GM18867 (cell line): ENCODE data around the gene ANKRD29.
A peak's percentile ranks its signal among the peaks of the same experiment; 100 is the strongest.

ENCODE experiments used
- ATAC-seq: cut with Tn5 transposase; IDR thresholded peaks from one replicate; pipeline ENCODE4 v1.9.1; 2021; ENCODE audit warnings: mild to moderate bottlenecking, moderate library complexity; ENCODE audit not compliant: unreplicated experiment

ANKRD29 gene

GRCh38 chr18:23662309-23663263, at the start of gene ANKRD29:
TSS of gene ANKRD29 (minus strand) at chr18:23662911. CDS start at chr18:23662730, 181 bp downstream.
- peak; percentile 56 for ATAC-seq

- ATAC-seq = no peak
Observed at GRCh38 chr18:23712445-23712844, 49.7 kb upstream of the ANKRD29 start.

GRCh38 chr18:23711426-23711825, 48.7 kb upstream of the ANKRD29 start:
- ATAC-seq = no peak

GRCh38 chr18:23710946-23711345, 48.2 kb upstream of the ANKRD29 start:
- ATAC-seq = no peak

GRCh38 chr18:23710068-23710527, 47.4 kb upstream of the ANKRD29 start:
- peak; percentile 69 for ATAC-seq

GRCh38 chr18:23706971-23707640, 44.4 kb upstream of the ANKRD29 start:
- ATAC-seq = no peak

- ATAC-seq = no peak
Observed at GRCh38 chr18:23704806-23705205, 42.1 kb upstream of the ANKRD29 start.

GRCh38 chr18:23703987-23704384, 41.3 kb upstream of the ANKRD29 start:
- ATAC-seq = no peak

- peak; percentile 62 for ATAC-seq
Observed at GRCh38 chr18:23703057-23703986, 40.6 kb upstream of the ANKRD29 start.

- ATAC-seq = no peak
Observed at GRCh38 chr18:23702606-23703005, 39.9 kb upstream of the ANKRD29 start.

- no peak for ATAC-seq
Observed at GRCh38 chr18:23701544-23702064, 38.9 kb upstream of the ANKRD29 start.

- ATAC-seq = no peak
Observed at GRCh38 chr18:23701017-23701416, 38.3 kb upstream of the ANKRD29 start.

- no peak for ATAC-seq
Observed at GRCh38 chr18:23694637-23695430, 32.1 kb upstream of the ANKRD29 start.

GRCh38 chr18:23693846-23694245, 31.1 kb upstream of the ANKRD29 start:
- no peak for ATAC-seq

GRCh38 chr18:23690505-23691068, 27.9 kb upstream of the ANKRD29 start:
- ATAC-seq = no peak

GRCh38 chr18:23689616-23690504, 27.1 kb upstream of the ANKRD29 start:
- ATAC-seq = no peak

GRCh38 chr18:23689031-23689615, 26.4 kb upstream of the ANKRD29 start, which contains the start of gene LAMA3:
TSS of gene LAMA3 (plus strand) at chr18:23689453. CDS start at chr18:23689684, 231 bp downstream.
- no peak for ATAC-seq

- no peak for ATAC-seq
Observed at GRCh38 chr18:23688528-23688927, 25.8 kb upstream of the ANKRD29 start.
